Stimulated activated CD8-positive, alpha-beta memory T cell treated with anti-CD3 and anti-CD28 coated beads, Interleukin-4, amount 100 ng/mL, for 24 hours (primary cell): ENCODE measurements around the gene CKAP2L.
"Not testable (repeated sequence)": the region's sequence is repeated elsewhere in the genome, so short reads cannot be mapped to it uniquely, and the experiment has no call there.

Source experiments
- DNase-seq: peaks from one replicate; pipeline ENCODE4 v3.0.0-alpha.2; 2020; ENCODE audit warnings: low read depth

Gene CKAP2L

GRCh38 chr2:112725545-112726457 lies 38.6 kb downstream of the CKAP2L start:
- no peak for DNase-seq

GRCh38 chr2:112724591-112725525 lies 39.6 kb downstream of the CKAP2L start:
- no peak for DNase-seq

GRCh38 chr2:112723995-112724394 lies 40.4 kb downstream of the CKAP2L start:
- DNase-seq = no peak

GRCh38 chr2:112723547-112723940 lies 40.9 kb downstream of the CKAP2L start:
- no peak for DNase-seq

GRCh38 chr2:112722816-112723546 lies 41.4 kb downstream of the CKAP2L start:
- DNase-seq = no peak

GRCh38 chr2:112721819-112722522 lies 42.4 kb downstream of the CKAP2L start:
- no peak for DNase-seq

GRCh38 chr2:112720785-112721184 lies 43.6 kb downstream of the CKAP2L start, which contains the start of gene NT5DC4:
NT5DC4 (plus strand) TSS chr2:112721020; CDS start chr2:112721080, 60 bp downstream.
- DNase-seq = no peak

GRCh38 chr2:112718863-112719370 lies 45.5 kb downstream of the CKAP2L start:
- DNase-seq = no peak

GRCh38 chr2:112716826-112717352 lies 47.5 kb downstream of the CKAP2L start:
- DNase-seq = not testable (repeated sequence)

GRCh38 chr2:112716094-112716493 lies 48.3 kb downstream of the CKAP2L start:
- not testable (repeated sequence) for DNase-seq

GRCh38 chr2:112714836-112715631 lies 49.4 kb downstream of the CKAP2L start:
- no peak for DNase-seq

GRCh38 chr2:112714331-112714730 lies 50.1 kb downstream of the CKAP2L start:
- DNase-seq = no peak

- no peak for DNase-seq
Observed at GRCh38 chr2:112713926-112714325, 50.5 kb downstream of the CKAP2L start.

- DNase-seq = no peak
Observed at GRCh38 chr2:112713585-112713925, 50.9 kb downstream of the CKAP2L start.

- DNase-seq = no peak
Observed at GRCh38 chr2:112712903-112713584, 51.4 kb downstream of the CKAP2L start.

GRCh38 chr2:112712465-112712864 lies 51.9 kb downstream of the CKAP2L start:
- DNase-seq = no peak

GRCh38 chr2:112710956-112711750 lies 53.3 kb downstream of the CKAP2L start:
- DNase-seq = no peak

GRCh38 chr2:112709703-112710102 lies 54.7 kb downstream of the CKAP2L start:
- no peak for DNase-seq

GRCh38 chr2:112708968-112709367 lies 55.4 kb downstream of the CKAP2L start:
- no peak for DNase-seq
